OCI-LY1 (cell line): Measurements from ENCODE around the gene TPCN1.

ENCODE experiments used
- H2AFZ ChIP-seq: fragments of 200-600 bp; sonication (generic), shearing (Covaris generic); 2 replicates; pipeline ENCODE4 v1.6.0; 2014; ENCODE audit warnings: antibody characterized with exemption, mild to moderate bottlenecking, low read length
- H3F3A ChIP-seq: fragments of 200-600 bp; sonication (generic), shearing (Covaris generic); 2 replicates; pipeline ENCODE4 v1.6.0; 2014; ENCODE audit warnings: mild to moderate bottlenecking, antibody characterized with exemption, low read length, moderate library complexity; ENCODE audit not compliant: insufficient read depth
- H3K27ac ChIP-seq: fragments of 200-600 bp; sonication (generic); 2 replicates; pipeline ENCODE4 v1.5.1; 2014; ENCODE audit warnings: low read length, mixed run types, mild to moderate bottlenecking, low read depth; ENCODE audit not compliant: poor library complexity, severe bottlenecking
- H3K27me3 ChIP-seq: fragments of 200-600 bp; sonication (generic); 2 replicates; pipeline ENCODE4 v1.6.0; 2014; ENCODE audit warnings: antibody characterized with exemption, mild to moderate bottlenecking, low read length, moderate library complexity; ENCODE audit not compliant: insufficient read depth
- H3K36me3 ChIP-seq: fragments of 200-600 bp; sonication (generic); 2 replicates; pipeline ENCODE4 v1.6.1; 2014; ENCODE audit warnings: mild to moderate bottlenecking, antibody characterized with exemption, low read length, moderate library complexity, mixed read lengths; ENCODE audit not compliant: insufficient read depth
- H3K4me1 ChIP-seq: fragments of 200-600 bp; sonication (generic); 2 replicates; pipeline ENCODE4 v1.5.1; 2014; ENCODE audit warnings: mild to moderate bottlenecking, low read length, moderate library complexity; ENCODE audit not compliant: insufficient read depth, severe bottlenecking
- H3K4me2 ChIP-seq: fragments of 200-600 bp; sonication (generic), shearing (Covaris generic); 2 replicates; pipeline ENCODE4 v1.6.1; 2014; ENCODE audit warnings: low read length
- H3K4me3 ChIP-seq: fragments of 200-600 bp; sonication (generic); 2 replicates; pipeline ENCODE4 v1.5.1; 2014; ENCODE audit warnings: low read length, low read depth, mild to moderate bottlenecking, mixed read lengths; ENCODE audit not compliant: poor library complexity, severe bottlenecking
- H3K79me2 ChIP-seq: fragments of 200-600 bp; shearing (Covaris generic); 2 replicates; pipeline ENCODE4 v1.6.1; 2016; ENCODE audit warnings: mixed run types, low read length, mixed read lengths; ENCODE audit not compliant: insufficient read depth
- H3K9ac ChIP-seq: fragments of 200-600 bp; sonication (generic), shearing (Covaris generic); 2 replicates; pipeline ENCODE4 v1.6.1; 2014; ENCODE audit warnings: mild to moderate bottlenecking, low read length, mixed read lengths
- H3K9me2 ChIP-seq: fragments of 200-600 bp; sonication (generic), shearing (Covaris generic); 2 replicates; pipeline ENCODE4 v1.6.1; 2014; ENCODE audit warnings: low read depth, mild to moderate bottlenecking, low read length, mixed read lengths
- H3K9me3 ChIP-seq: fragments of 200-600 bp; shearing (Covaris generic); 2 replicates; pipeline ENCODE4 v1.6.1; 2014; ENCODE audit warnings: low read length, mixed read lengths
- H4K20me1 ChIP-seq: fragments of 200-600 bp; sonication (generic), shearing (Covaris generic); 2 replicates; pipeline ENCODE4 v1.6.0; 2016; ENCODE audit warnings: mild to moderate bottlenecking, low read length; ENCODE audit not compliant: insufficient read depth
- CTCF ChIP-seq: fragments of 200-600 bp; sonication (generic), shearing (Covaris generic); IDR thresholded peaks from 2 replicates; pipeline ENCODE4 v1.5.1; 2017; ENCODE audit warnings: mild to moderate bottlenecking, antibody characterized with exemption, low read length, moderate library complexity, mixed read lengths
- EZH2 ChIP-seq: fragments of 200-600 bp; sonication (generic), shearing (Covaris generic); IDR thresholded peaks from 2 replicates; pipeline ENCODE4 v1.8.0; 2017; ENCODE audit warnings: borderline replicate concordance, mixed run types, mild to moderate bottlenecking, antibody characterized with exemption, low read length, moderate library complexity, mixed read lengths

The TPCN1 gene

GRCh38 chr12:113278633-113279032 lies 57.4 kb downstream of the TPCN1 start:
- Histone ChIP-seq H3K79me2 (no peaks in the 10 kb centered on the region), H4K20me1 (no peaks in the 10 kb centered on the region), H3K9me3 (no peaks in the 10 kb centered on the region), H2AFZ (no peak overlapping the region), H3K27ac (no peak overlapping the region), H3K27me3 (no peaks in the 10 kb centered on the region), H3F3A (no peaks in the 10 kb centered on the region), H3K36me3 (peaks cover 91% of the 10 kb centered on the region), H3K4me2 (no peak overlapping the region), H3K4me3 (no peak overlapping the region), H3K9ac (no peak overlapping the region), H3K4me1 (no peaks in the 10 kb centered on the region), H3K9me2 (no peaks in the 10 kb centered on the region)
- no peak for TF ChIP-seq CTCF
- TF ChIP-seq EZH2 = no peak

GRCh38 chr12:113284751-113285150 lies 63.5 kb downstream of the TPCN1 start:
- Histone ChIP-seq H4K20me1 (no peaks in the 10 kb centered on the region), H3K4me3 (no peak overlapping the region), H2AFZ (no peak overlapping the region), H3K27ac (no peak overlapping the region), H3K27me3 (no peaks in the 10 kb centered on the region), H3K4me1 (no peaks in the 10 kb centered on the region), H3K4me2 (no peak overlapping the region), H3K9me3 (no peaks in the 10 kb centered on the region), H3F3A (no peaks in the 10 kb centered on the region), H3K79me2 (no peaks in the 10 kb centered on the region), H3K9ac (no peak overlapping the region), H3K9me2 (no peaks in the 10 kb centered on the region), H3K36me3 (peaks cover 98% of the 10 kb centered on the region)
- TF ChIP-seq CTCF = no peak
- TF ChIP-seq EZH2 = no peak

- Histone ChIP-seq H3K9me2 (no peaks in the 10 kb centered on the region), H3K9ac (no peak overlapping the region), H3K27me3 (no peaks in the 10 kb centered on the region), H3K4me3 (no peak overlapping the region), H3K4me2 (no peak overlapping the region), H3F3A (no peaks in the 10 kb centered on the region), H3K36me3 (peaks cover 98% of the 10 kb centered on the region), H3K9me3 (no peaks in the 10 kb centered on the region), H2AFZ (no peak overlapping the region), H3K79me2 (no peaks in the 10 kb centered on the region), H3K27ac (no peak overlapping the region), H3K4me1 (no peaks in the 10 kb centered on the region), H4K20me1 (no peaks in the 10 kb centered on the region)
- TF ChIP-seq CTCF (no peak), EZH2 (no peak)
Observed at GRCh38 chr12:113285679-113286610, 64.7 kb downstream of the TPCN1 start.
